Duodenal mucosa (tissue), 2 donors: ENCODE results near the gene BNC2.
"Not testable (repeated sequence)": the region's sequence is repeated elsewhere in the genome, so short reads cannot be mapped to it uniquely, and the experiment has no call there.

ENCODE experiments used
- H3K27ac ChIP-seq: one replicate; pipeline ENCODE4 v1.7.0; 2013; ENCODE audit warnings: low read depth, low read length
- H3K27me3 ChIP-seq, 2 donors: one replicate each; pipeline ENCODE4 v1.7.0; 2013; ENCODE audit warnings: low read length in 2 of 2, control low read depth in 1 of 2; ENCODE audit not compliant: insufficient read depth in 2 of 2, control insufficient read depth in 1 of 2
- H3K36me3 ChIP-seq, 2 donors: one replicate each; pipeline ENCODE4 v1.7.0; 2013; ENCODE audit warnings: low read length in 2 of 2, control low read depth in 1 of 2; ENCODE audit not compliant: insufficient read depth in 2 of 2, control insufficient read depth in 1 of 2
- H3K4me1 ChIP-seq, 2 donors: one replicate each; pipeline ENCODE4 v1.7.0; 2013; ENCODE audit warnings: low read length in 2 of 2, control low read depth in 1 of 2; ENCODE audit not compliant: insufficient read depth in 2 of 2, control insufficient read depth in 1 of 2
- H3K4me3 ChIP-seq, 2 donors: one replicate each; pipeline ENCODE4 v1.7.0; 2013; ENCODE audit warnings: low read length in 2 of 2, low read depth in 1 of 2
- H3K9ac ChIP-seq, 2 donors: one replicate each; pipeline ENCODE4 v1.7.0; 2013; ENCODE audit warnings: low read length in 2 of 2, low read depth in 1 of 2
- H3K9me3 ChIP-seq, 2 donors: one replicate each; pipeline ENCODE4 v1.7.0; 2013; ENCODE audit warnings: low read length in 2 of 2, control low read depth in 1 of 2; ENCODE audit not compliant: control insufficient read depth in 1 of 2

Gene BNC2

GRCh38 chr9:16487915-16488314, 382.6 kb downstream of the BNC2 start:
- H3K4me1 ChIP-seq = no peaks in the 10 kb centered on the region

GRCh38 chr9:16485575-16486321, 384.7 kb downstream of the BNC2 start:
- Histone ChIP-seq H3K9ac (no peak overlapping the region), H3K27me3 (no peaks in the 10 kb centered on the region), H3K9me3 (no peaks in the 10 kb centered on the region), H3K4me1 (no peaks in the 10 kb centered on the region), H3K36me3 (no peaks in the 10 kb centered on the region), H3K27ac (no peak overlapping the region), H3K4me3 (no peak overlapping the region)

More at GRCh38 chr9:16487915-16488314, 382.6 kb downstream of the BNC2 start:
- Histone ChIP-seq H3K9me3 (no peaks in the 10 kb centered on the region), H3K36me3 (no peaks in the 10 kb centered on the region), H3K27ac (no peak overlapping the region), H3K9ac (no peak overlapping the region), H3K4me3 (no peak overlapping the region), H3K27me3 (no peaks in the 10 kb centered on the region)

GRCh38 chr9:16485160-16485559, 385.3 kb downstream of the BNC2 start:
- H3K36me3 ChIP-seq = no peaks in the 10 kb centered on the region
- H3K27ac ChIP-seq = no peak overlapping the region
- no peaks in the 10 kb centered on the region for H3K27me3 ChIP-seq
- no peak overlapping the region for H3K9ac ChIP-seq
- H3K4me1 ChIP-seq = no peaks in the 10 kb centered on the region
- H3K9me3 ChIP-seq = no peaks in the 10 kb centered on the region
- H3K4me3 ChIP-seq = no peak overlapping the region

DNA sequence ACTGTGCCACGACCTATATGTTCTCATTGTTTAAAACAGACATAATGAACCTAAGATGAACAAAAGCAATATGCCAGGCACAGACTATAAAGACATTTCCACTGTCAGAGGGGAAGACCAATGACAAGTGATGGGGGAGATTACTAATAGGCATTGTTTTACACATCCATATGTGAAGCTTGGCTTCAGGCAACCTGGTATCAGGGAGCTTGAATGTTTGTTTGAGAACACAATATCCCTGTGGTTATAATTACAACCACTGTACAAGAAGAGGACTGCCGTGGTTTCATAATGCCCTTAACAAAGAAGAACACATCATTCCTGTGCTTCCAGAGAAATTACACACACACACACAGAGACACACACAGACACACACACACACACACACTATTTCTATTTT, 385.7 kb downstream of the BNC2 start:
- no peak overlapping the region for H3K27ac ChIP-seq
- no peaks in the 10 kb centered on the region for H3K4me1 ChIP-seq
- no peak overlapping the region for H3K9ac ChIP-seq

DNA sequence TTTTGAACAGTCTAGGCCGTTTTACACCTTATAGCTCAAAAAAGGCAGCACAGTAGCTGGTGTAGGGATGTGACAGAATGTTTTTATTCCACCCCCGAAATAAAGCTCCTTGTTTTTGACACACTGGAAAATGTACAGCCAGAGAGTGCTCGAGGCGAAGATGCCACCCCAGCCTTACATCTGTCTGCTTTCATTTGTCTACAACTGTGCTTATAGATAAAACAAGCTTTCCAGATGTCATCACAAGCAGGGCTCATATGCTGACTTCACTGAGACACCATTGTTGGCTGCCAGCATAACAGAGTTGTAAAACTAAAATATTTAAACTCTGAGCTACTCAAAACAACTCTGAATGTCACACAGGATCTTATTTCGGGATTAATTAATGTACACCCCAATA, 386.3 kb downstream of the BNC2 start:
- H3K4me1 ChIP-seq = no peaks in the 10 kb centered on the region
- H3K36me3 ChIP-seq = no peaks in the 10 kb centered on the region
- H3K27ac ChIP-seq = no peak overlapping the region
- H3K27me3 ChIP-seq = no peaks in the 10 kb centered on the region
- no peaks in the 10 kb centered on the region for H3K9me3 ChIP-seq
- no peak overlapping the region for H3K4me3 ChIP-seq
- H3K9ac ChIP-seq = no peak overlapping the region

More for the DNA sequence above, 385.7 kb downstream of the BNC2 start:
- Histone ChIP-seq H3K4me3 (no peak overlapping the region), H3K27me3 (no peaks in the 10 kb centered on the region), H3K36me3 (no peaks in the 10 kb centered on the region), H3K9me3 (no peaks in the 10 kb centered on the region)

- Histone ChIP-seq H3K27me3 (no peaks in the 10 kb centered on the region), H3K9me3 (no peaks in the 10 kb centered on the region), H3K4me1 (no peaks in the 10 kb centered on the region), H3K27ac (no peak overlapping the region), H3K4me3 (no peak overlapping the region), H3K9ac (no peak overlapping the region), H3K36me3 (no peaks in the 10 kb centered on the region)
Observed at GRCh38 chr9:16482764-16483163, 387.7 kb downstream of the BNC2 start.

GRCh38 chr9:16480584-16480983, 389.9 kb downstream of the BNC2 start:
- not testable (repeated sequence) for H3K4me3 ChIP-seq, H3K4me1 ChIP-seq, H3K27me3 ChIP-seq, H3K9ac ChIP-seq, H3K27ac ChIP-seq, H3K36me3 ChIP-seq, H3K9me3 ChIP-seq

- Histone ChIP-seq H3K36me3 (no peaks in the 10 kb centered on the region), H3K9ac (no peak overlapping the region), H3K4me3 (no peak overlapping the region), H3K4me1 (no peaks in the 10 kb centered on the region), H3K9me3 (no peaks in the 10 kb centered on the region), H3K27me3 (no peaks in the 10 kb centered on the region), H3K27ac (no peak overlapping the region)
Observed at GRCh38 chr9:16475996-16476395, 394.5 kb downstream of the BNC2 start.

- Histone ChIP-seq H3K4me1 (no peaks in the 10 kb centered on the region), H3K9ac (no peak overlapping the region), H3K9me3 (no peaks in the 10 kb centered on the region), H3K4me3 (no peak overlapping the region), H3K36me3 (no peaks in the 10 kb centered on the region), H3K27ac (no peak overlapping the region), H3K27me3 (no peaks in the 10 kb centered on the region)
Observed at GRCh38 chr9:16475257-16475656, 395.2 kb downstream of the BNC2 start.

- Histone ChIP-seq H3K4me1 (no peaks in the 10 kb centered on the region), H3K27ac (no peak overlapping the region), H3K9ac (no peak overlapping the region), H3K27me3 (no peaks in the 10 kb centered on the region), H3K9me3 (no peaks in the 10 kb centered on the region), H3K4me3 (no peak overlapping the region), H3K36me3 (no peaks in the 10 kb centered on the region)
Observed at GRCh38 chr9:16469184-16469583, 401.3 kb downstream of the BNC2 start.
